PC-9 (cell line): ENCODE data around the gene MTMR3.

Source experiments
- CTCF ChIP-seq: fragments of 200-600 bp; sonication (generic); conservative IDR thresholded peaks from 2 replicates; pipeline ENCODE4 v1.6.1; 2017; ENCODE audit warnings: mixed run types, antibody characterized with exemption, mild to moderate bottlenecking, moderate library complexity
- EZH2 ChIP-seq: fragments of 200-600 bp; sonication (generic); IDR thresholded peaks from 2 replicates; pipeline ENCODE4 v1.8.0; 2017; ENCODE audit warnings: antibody characterized with exemption, low read depth

- TF ChIP-seq CTCF (no peak), EZH2 (no peak)
These were observed 121.7 kb downstream of the MTMR3 start for GRCh38 chr22:30004694-30005093.
